ACHN (cell line): Measurements from ENCODE around the gene FAM181A.

Source experiments
- DNase-seq: peaks from one replicate; pipeline ENCODE4 v3.0.0-alpha.2; 2015
- in situ Hi-C: cut with HindIII; loops from 2 replicates; pipeline ENCODE4 v1.10.0; 2017; ENCODE audit warnings: low sequenced_read_pairs, low pct_ligation_motif_present, low pct_unique_long_range_greater_than_20kb

Gene FAM181A

GRCh38 chr14:93902619-93903307 is 24.4 kb upstream of the FAM181A start:
- in situ Hi-C loops, result loop anchor here (25.0 kb wide), 1 partner anchor 240 kb away; no protein-coding TSS in a partner anchor
- DNase-seq, result no peak

GRCh38 chr14:93903342-93904184 is 23.6 kb upstream of the FAM181A start:
- in situ Hi-C loops, result loop anchor here (25.0 kb wide), 1 partner anchor 241 kb away; no protein-coding TSS in a partner anchor
- DNase-seq, result peak; percentile 7

- no peak for DNase-seq
- in situ Hi-C loops, result loop anchor here (25.0 kb wide), 1 partner anchor 243 kb away; no protein-coding TSS in a partner anchor
These were observed 21.5 kb upstream of the FAM181A start for GRCh38 chr14:93905623-93906022.

GRCh38 chr14:93906341-93907329 is 20.5 kb upstream of the FAM181A start:
- DNase-seq, result peak; percentile 62

GRCh38 chr14:93909429-93910128 is 17.6 kb upstream of the FAM181A start:
- in situ Hi-C loops, result loop anchor here (25.0 kb wide), 1 partner anchor 247 kb away; no protein-coding TSS in a partner anchor
- DNase-seq, result no peak

More at GRCh38 chr14:93906341-93907329, 20.5 kb upstream of the FAM181A start:
- in situ Hi-C loops, result loop anchor here (25.0 kb wide), 1 partner anchor 244 kb away; no protein-coding TSS in a partner anchor

- no peak for DNase-seq
- in situ Hi-C loops, result loop anchor here (25.0 kb wide), 1 partner anchor 250 kb away; no protein-coding TSS in a partner anchor
These were observed 15.0 kb upstream of the FAM181A start for GRCh38 chr14:93911975-93912615.

- DNase-seq, result no peak
- in situ Hi-C loops, result loop anchor here (25.0 kb wide), 1 partner anchor 250 kb away; no protein-coding TSS in a partner anchor
These were observed 14.4 kb upstream of the FAM181A start for GRCh38 chr14:93912782-93913181.

GRCh38 chr14:93914278-93914677 is 12.9 kb upstream of the FAM181A start:
- in situ Hi-C loops, result loop anchor here (25.0 kb wide), 1 partner anchor 252 kb away; no protein-coding TSS in a partner anchor

GRCh38 chr14:93915070-93915705 is 12.0 kb upstream of the FAM181A start:
- in situ Hi-C loops, result loop anchor here (25.0 kb wide), 1 partner anchor 253 kb away; no protein-coding TSS in a partner anchor
- DNase-seq, result no peak

More at GRCh38 chr14:93914278-93914677, 12.9 kb upstream of the FAM181A start:
- DNase-seq, result no peak

- DNase-seq, result no peak
- in situ Hi-C loops, result loop anchor here (25.0 kb wide), 1 partner anchor 253 kb away; no protein-coding TSS in a partner anchor
These were observed 11.3 kb upstream of the FAM181A start for GRCh38 chr14:93915800-93916199.

GRCh38 chr14:93916498-93916897 is 10.6 kb upstream of the FAM181A start:
- DNase-seq, result no peak

GRCh38 chr14:93917141-93917540 is 10.0 kb upstream of the FAM181A start:
- in situ Hi-C loops, result loop anchor here (25.0 kb wide), 1 partner anchor 255 kb away; no protein-coding TSS in a partner anchor
- DNase-seq, result no peak

More at GRCh38 chr14:93916498-93916897, 10.6 kb upstream of the FAM181A start:
- in situ Hi-C loops, result loop anchor here (25.0 kb wide), 1 partner anchor 254 kb away; no protein-coding TSS in a partner anchor

GRCh38 chr14:93921001-93921806 is 5.9 kb upstream of the FAM181A start:
- in situ Hi-C loops, result loop anchor here (25.0 kb wide), 1 partner anchor 259 kb away; no protein-coding TSS in a partner anchor

GRCh38 chr14:93923626-93924025 is 3.5 kb upstream of the FAM181A start:
- in situ Hi-C loops, result loop anchor here (25.0 kb wide), 1 partner anchor 261 kb away; no protein-coding TSS in a partner anchor
- DNase-seq, result no peak

More at GRCh38 chr14:93921001-93921806, 5.9 kb upstream of the FAM181A start:
- DNase-seq, result no peak
